GM18520 (cell line): Measurements from ENCODE around the gene OLA1.

ENCODE experiments used
- ATAC-seq: cut with Tn5 transposase; IDR thresholded peaks from one replicate; pipeline ENCODE4 v1.9.1; 2021; ENCODE audit not compliant: unreplicated experiment

Gene OLA1

GRCh38 chr2:174070281-174070680, 178.1 kb downstream of the OLA1 start:
- no peak for ATAC-seq

- no peak for ATAC-seq
These were observed 180.5 kb downstream of the OLA1 start for GRCh38 chr2:174067815-174068214.

GRCh38 chr2:174066871-174067270, 181.5 kb downstream of the OLA1 start:
- ATAC-seq: no peak

GRCh38 chr2:174063492-174064092, 184.7 kb downstream of the OLA1 start:
- no peak for ATAC-seq

- ATAC-seq: no peak
These were observed 185.4 kb downstream of the OLA1 start for GRCh38 chr2:174062934-174063333.

- ATAC-seq: no peak
These were observed 188.5 kb downstream of the OLA1 start for GRCh38 chr2:174059884-174060244.

GRCh38 chr2:174059178-174059883, 189.0 kb downstream of the OLA1 start:
- no peak for ATAC-seq

- ATAC-seq: no peak
These were observed 189.9 kb downstream of the OLA1 start for GRCh38 chr2:174058456-174058855.

- ATAC-seq: no peak
These were observed 190.3 kb downstream of the OLA1 start for GRCh38 chr2:174058026-174058425.

- ATAC-seq: no peak
These were observed 193.4 kb downstream of the OLA1 start for GRCh38 chr2:174054926-174055325.

- ATAC-seq: no peak
These were observed 194.8 kb downstream of the OLA1 start for GRCh38 chr2:174053355-174054151.

- ATAC-seq: no peak
These were observed 195.8 kb downstream of the OLA1 start for GRCh38 chr2:174052584-174052976.

GRCh38 chr2:174051741-174052583, 196.4 kb downstream of the OLA1 start:
- no peak for ATAC-seq

- no peak for ATAC-seq
These were observed 197.3 kb downstream of the OLA1 start for GRCh38 chr2:174051068-174051467.

GRCh38 chr2:174049895-174050294, 198.4 kb downstream of the OLA1 start:
- ATAC-seq: no peak

- ATAC-seq: no peak
These were observed 200.1 kb downstream of the OLA1 start for GRCh38 chr2:174048243-174048642.

- no peak for ATAC-seq
These were observed 200.6 kb downstream of the OLA1 start for GRCh38 chr2:174047746-174048145.

- ATAC-seq: no peak
These were observed 202.2 kb downstream of the OLA1 start for GRCh38 chr2:174046172-174046571.

GRCh38 chr2:174044556-174044955, 203.8 kb downstream of the OLA1 start:
- ATAC-seq: no peak

GRCh38 chr2:174040417-174040701, 208.0 kb downstream of the OLA1 start:
- ATAC-seq: no peak
